ENCODE measurements around the gene ZNF230.
A peak's percentile ranks its signal among the peaks of the same experiment; 100 is the strongest.

Gene ZNF230

DNA sequence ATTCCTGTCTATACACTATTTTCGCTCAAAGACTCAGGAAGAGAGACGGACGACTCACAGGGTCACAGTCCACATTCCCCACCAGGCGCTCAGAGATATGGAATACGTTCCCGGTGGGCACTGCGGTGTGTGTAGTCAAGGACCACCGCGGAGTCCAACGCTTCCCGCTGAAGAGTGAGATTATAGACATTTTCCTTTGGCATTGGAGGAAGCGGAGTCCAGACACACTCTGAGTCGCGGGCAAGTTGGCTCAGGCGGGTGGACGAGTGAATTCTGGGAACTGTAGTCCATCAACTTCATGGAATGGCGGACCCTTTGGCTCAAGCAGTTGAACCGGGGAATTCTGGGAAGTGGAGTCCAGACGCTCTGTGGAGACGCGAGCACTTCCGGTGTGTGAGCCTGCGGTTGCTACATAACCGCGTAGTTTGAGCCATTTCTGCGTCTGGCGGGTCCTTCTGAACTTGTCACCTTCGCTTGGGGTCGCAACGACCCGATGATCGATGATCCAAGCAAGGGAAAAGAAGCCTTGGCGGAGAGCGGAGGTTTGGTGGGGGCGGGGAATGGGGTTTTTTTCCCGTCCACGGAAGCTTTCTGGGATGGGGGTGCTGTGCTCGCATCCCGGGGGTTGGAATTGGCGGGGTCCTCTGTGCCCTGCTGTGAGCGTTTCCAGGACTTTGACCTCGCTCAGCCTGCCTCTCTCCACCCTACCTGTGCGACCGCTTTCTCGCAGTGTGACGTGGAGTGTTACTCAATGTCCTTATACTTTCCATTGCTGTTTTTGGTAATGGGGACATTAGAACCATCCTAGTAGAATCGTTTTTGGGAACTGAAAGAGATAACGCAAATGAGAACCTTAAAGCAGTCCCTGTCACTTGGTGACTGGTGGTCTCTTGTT lies at the start of gene ZNF230:
Gene ZNF230 (plus strand): TSS at position 392 of the 895 bp plus-strand sequence. CDS start 4,122 bp downstream, outside the sequence.
- DNase-seq = peak; percentile 73

- DNase-seq = no peak
Observed at GRCh38 chr19:43956827-43957226, 45.9 kb upstream of the ZNF230 start.

DNA sequence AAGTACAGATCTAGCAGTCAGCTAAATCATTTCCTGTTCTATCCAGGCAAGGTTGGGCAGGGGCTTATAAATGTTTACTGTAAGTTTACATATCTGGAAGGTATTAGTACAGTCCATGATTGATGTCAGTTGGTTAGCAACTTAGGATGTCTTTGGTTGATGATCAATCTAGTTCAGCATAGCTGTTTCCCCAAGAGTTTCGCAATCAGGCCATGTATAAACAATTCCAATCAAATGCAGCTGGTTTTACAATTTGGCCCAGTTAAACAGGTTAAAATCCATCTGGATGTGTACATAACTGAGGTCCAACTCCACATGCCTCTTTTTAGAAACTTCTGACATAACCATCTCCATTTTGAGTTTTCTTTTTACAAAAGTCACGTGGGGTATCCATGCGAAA lies 44.9 kb upstream of the ZNF230 start:
- DNase-seq = no peak

DNA sequence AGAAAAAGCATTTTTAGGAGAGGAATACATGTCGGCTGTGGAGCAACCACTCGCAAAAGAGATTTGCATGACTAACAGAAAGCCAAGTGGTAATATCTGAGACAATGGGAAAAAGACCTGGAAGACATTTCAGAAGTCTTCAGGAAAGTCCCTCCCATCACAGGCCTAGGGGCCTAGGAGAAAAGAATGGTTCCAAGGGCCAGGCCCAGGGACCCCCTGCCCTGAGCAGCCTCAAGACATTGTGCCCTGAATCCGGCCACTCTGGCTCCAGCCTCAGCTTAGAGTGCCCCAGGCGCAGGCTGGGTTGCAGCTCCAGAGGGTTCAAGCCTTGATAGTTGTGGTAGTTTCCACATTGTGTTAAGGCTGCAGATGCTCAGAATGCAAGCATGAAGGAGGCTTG lies 42.3 kb upstream of the ZNF230 start:
- no peak for DNase-seq

- DNase-seq = no peak
Observed at GRCh38 chr19:43966079-43966694, 36.6 kb upstream of the ZNF230 start.

- no peak for DNase-seq
Observed at GRCh38 chr19:43976732-43977131, 26.0 kb upstream of the ZNF230 start.

DNA sequence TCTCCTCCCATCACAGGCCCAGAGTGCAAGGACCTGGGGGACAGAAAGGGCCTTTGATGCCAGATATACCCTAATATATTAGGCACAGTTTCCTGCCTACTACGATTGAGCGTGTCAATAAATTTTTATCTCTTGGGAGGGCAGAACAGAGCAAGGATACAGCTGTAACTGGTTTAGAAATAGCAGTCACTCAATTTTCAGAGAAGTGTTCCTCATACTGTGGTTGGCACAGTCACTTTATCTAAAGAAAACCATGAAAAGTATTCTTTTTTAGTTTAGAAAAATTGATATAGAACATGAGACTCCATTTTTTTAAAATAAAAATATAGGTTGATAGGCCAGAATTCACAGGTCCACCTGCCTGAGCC lies 19.2 kb upstream of the ZNF230 start:
- DNase-seq = no peak

- peak; percentile 83 for DNase-seq
Observed at GRCh38 chr19:43983912-43984686, 18.7 kb upstream of the ZNF230 start, which contains the start of gene ZNF155. ZNF155 (plus strand) TSS chr19:43984188; CDS start chr19:43988544, 4,356 bp downstream.

- DNase-seq = no peak
Observed at GRCh38 chr19:43984687-43985000, 18.1 kb upstream of the ZNF230 start.

GRCh38 chr19:43997631-43998290 lies 5.0 kb upstream of the ZNF230 start:
- DNase-seq = no peak

- DNase-seq = no peak
Observed at GRCh38 chr19:44002212-44002565, 568 bp upstream of the ZNF230 start.

DNA sequence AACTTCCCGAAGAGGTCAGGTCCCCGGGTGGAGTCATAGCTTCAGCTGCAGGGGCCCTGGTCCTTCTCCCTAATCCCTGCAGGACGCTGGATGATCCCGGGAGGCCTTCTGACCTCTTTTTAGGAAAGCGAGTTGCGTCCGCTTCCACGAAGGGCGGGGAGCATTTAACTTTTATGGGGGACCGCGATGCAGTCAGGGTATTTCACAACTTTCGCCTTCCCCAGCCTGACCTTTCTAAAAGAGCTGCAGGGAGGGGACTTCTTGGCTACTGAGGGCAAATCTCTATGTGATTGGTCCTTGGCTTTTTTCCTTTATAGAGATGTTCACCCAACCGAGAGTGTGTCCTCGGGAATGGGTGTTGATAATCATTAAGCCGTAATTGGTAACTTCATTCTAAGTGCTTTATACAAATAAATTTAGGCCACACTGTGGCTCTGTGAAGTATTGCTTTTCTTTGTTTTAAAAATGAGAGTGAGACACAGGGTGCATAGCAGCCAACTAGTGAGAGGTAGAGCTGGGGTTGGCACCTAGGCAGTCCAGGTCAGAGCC lies 778 bp downstream of the ZNF230 start:
- DNase-seq = no peak

GRCh38 chr19:44005973-44006372 lies 3.2 kb downstream of the ZNF230 start:
- DNase-seq = no peak

GRCh38 chr19:44007473-44007872 lies 4.7 kb downstream of the ZNF230 start:
- DNase-seq = no peak

GRCh38 chr19:44010468-44010867 lies 7.7 kb downstream of the ZNF230 start:
- no peak for DNase-seq

- no peak for DNase-seq
Observed at GRCh38 chr19:44019498-44019897, 16.7 kb downstream of the ZNF230 start.

GRCh38 chr19:44021221-44021620 lies 18.5 kb downstream of the ZNF230 start:
- no peak for DNase-seq

DNA sequence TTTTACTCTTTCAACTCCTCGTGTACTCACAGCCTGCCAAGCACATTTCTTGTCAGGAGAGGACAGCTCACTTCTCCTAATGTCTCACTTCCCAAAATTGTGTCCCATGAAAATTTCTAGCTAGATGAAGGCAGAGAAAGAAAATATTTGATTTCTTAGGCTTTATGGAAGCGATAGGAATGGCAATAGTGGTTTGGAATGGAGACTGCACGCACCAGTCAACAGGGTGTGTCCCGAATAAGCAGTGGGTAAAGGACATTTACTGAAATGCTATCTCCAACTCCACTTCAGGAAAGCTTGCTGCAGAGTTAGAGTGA lies 22.1 kb downstream of the ZNF230 start:
- DNase-seq = no peak

GRCh38 chr19:44025217-44025936 lies 22.6 kb downstream of the ZNF230 start, which contains the start of gene ZNF222:
ZNF222 (plus strand) TSS chr19:44025379; CDS start chr19:44025437, 58 bp downstream.
- peak; percentile 19 for DNase-seq

DNA sequence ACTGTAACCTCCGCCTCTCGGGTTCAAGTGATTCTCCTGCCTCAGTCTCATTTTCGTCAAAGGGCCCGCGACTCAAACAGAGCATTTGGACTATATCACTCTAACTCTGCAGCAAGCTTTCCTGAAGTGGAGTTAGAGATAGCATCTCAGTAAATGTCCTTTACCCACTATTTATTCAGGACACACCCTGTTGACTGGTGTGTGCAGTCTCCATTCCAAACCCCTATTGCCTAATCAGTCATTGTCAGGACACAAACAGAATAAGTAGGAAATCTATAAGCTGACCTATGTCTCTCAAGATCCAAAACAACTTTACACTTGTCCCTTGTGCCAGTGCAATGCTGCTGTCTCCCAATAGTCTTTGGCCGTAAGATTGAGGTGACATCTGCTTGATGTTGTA lies 23.9 kb downstream of the ZNF230 start:
- DNase-seq = no peak

DNA sequence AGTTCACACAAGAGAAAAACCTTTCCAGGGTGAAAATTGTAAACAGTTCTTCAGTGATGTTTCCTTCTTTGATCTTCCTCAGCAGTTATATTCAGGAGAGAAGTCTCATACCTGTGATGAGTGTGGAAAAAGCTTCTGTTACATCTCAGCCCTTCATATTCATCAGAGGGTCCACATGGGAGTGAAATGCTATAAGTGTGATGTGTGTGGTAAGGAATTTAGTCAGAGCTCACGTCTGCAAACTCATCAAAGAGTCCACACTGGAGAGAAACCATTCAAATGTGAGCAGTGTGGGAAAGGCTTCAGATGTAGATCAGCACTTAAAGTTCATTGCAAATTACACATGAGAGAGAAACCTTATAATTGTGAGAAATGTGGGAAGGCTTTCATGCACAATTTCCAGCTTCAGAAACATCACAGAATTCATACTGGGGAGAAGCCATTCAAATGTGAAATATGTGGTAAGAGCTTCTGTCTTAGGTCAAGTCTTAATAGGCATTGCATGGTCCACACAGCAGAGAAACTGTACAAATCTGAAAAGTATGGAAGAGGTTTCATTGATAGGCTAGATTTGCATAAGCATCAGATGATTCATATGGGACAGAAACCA lies 29.3 kb downstream of the ZNF230 start:
- no peak for DNase-seq

- no peak for DNase-seq
Observed at GRCh38 chr19:44042147-44042546, 39.4 kb downstream of the ZNF230 start.
